C1 segment of cervical spinal cord (tissue), 14 donors: ENCODE data around the gene BCL2L13.
"Not testable (repeated sequence)": the region's sequence is repeated elsewhere in the genome, so short reads cannot be mapped to it uniquely, and the experiment has no call there.

Experiments
- DNase-seq, 14 donors: peaks; one replicate each; lab custom pipeline; 2025; lab: John Stamatoyannopoulos, UW

Gene BCL2L13

DNA sequence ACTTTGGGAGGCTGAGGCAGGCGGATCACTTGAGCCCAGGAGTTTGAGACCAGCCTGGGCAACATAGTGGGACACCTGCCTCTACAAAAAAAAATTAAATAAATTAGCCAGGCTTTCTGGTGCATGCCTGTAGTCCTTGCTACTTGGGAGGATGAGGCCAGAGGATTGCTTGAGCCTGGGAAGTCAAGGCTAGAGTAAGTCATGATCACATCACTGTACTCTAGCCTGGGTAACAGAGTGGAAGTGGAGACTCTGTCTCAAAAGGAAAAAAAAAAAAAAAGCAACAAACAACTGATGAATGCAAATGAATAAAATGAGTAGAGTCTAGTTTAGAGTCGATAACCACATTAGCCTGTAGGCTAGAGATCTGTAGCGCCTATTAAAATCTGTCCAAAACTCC, 3.9 kb upstream of the BCL2L13 start:
- no peak for DNase-seq

- DNase-seq: not testable (repeated sequence)
These were observed 1.7 kb upstream of the BCL2L13 start for GRCh38 chr22:17636850-17637249.

DNA sequence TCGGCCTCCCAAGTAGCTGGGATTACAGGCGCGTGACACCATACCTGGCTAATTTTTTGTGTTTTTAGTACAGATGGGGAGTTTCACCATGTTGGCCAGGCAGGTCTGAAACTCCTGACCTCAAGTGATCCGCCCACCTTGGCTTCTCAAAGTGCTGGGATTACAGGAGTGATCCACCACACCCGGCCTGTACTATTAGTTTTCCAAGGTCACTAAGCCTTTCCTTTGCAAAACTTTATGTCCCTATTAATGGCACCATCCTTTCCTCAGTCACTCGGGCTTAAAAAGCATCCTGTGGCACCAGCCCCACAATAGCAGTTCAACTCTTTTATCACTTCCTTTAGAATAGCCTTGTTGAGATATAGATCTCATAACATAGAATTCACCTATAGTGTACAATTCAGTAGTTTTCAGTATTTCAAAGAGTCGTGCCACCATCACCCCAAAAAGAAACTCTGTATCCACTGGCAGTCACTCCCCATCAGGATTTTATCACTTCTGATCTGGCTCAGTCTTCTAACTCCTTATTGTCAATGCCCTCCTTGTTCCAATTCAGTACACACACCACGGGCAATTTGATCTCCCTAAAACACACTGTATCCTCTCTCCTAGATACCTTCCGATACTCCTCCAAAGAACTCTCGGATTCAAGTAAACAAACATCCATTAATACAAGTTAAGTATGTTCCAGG, 921 bp upstream of the BCL2L13 start:
- no peak for DNase-seq

GRCh38 chr22:17638182-17638431, 450 bp upstream of the BCL2L13 start:
- no peak for DNase-seq

- peak in 1 of 14 donors; percentile 3 for DNase-seq
These were observed 737 bp downstream of the BCL2L13 start for GRCh38 chr22:17639247-17639741.

DNA sequence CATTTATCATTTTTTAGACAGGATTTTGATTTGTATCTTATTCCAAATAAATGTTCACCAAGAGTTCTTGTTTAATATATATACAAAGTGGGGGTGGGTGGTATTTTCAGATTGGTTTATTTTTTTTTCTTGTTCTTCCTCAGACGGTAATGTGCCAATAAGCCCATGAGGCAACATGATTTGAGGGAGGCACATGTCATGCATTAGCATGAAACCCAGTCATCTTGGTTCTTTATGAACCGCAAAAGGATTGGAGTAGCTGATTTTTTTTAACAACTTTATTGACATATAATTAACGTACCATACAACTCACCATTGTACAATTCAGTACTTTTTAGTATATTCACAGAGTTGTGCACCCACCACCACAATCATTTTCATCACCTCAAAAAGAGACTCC, 2.7 kb downstream of the BCL2L13 start:
- DNase-seq: no peak

DNA sequence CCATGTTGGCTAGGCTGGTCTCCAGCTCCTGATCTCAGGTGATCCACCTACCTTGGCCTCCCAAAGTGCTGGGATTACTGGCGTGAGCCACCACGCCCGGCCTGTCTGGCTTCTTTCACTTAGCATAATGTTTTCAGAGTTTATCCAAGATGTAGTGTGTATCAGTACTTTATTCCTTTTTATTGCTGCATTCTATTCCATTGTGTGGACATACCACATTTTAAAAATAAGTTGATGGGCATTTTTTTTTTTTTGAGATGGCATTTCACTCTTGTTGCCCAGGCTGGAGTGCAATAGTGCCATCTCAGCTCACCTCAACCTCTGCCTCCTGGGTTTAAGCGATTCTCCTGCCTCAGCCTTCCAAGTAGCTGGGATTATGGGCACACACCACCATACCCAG, 3.8 kb downstream of the BCL2L13 start:
- not testable (repeated sequence) for DNase-seq

GRCh38 chr22:17647452-17647851, 8.9 kb downstream of the BCL2L13 start:
- DNase-seq: no peak

DNA sequence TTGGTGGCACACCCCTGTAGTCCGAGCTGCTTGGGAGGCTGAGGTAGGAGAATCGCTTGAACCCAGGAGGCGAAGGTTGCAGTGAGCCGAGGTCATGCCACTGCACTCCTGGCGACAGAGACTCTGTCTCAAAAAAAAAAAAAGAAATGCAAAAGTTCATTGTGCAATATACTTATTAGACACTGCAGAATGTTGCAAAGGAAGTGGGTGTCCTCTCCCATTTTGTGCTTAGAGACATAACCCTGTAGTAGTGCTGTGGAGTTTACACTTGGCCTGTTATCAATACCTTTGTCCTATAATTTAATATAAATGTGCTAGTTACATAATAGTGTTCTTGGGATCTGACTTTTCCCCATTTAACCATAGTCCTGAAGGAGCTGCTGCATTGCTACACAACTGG, 9.4 kb downstream of the BCL2L13 start:
- DNase-seq: no peak

- DNase-seq: no peak
These were observed 10.0 kb downstream of the BCL2L13 start for GRCh38 chr22:17648569-17648968.

DNA sequence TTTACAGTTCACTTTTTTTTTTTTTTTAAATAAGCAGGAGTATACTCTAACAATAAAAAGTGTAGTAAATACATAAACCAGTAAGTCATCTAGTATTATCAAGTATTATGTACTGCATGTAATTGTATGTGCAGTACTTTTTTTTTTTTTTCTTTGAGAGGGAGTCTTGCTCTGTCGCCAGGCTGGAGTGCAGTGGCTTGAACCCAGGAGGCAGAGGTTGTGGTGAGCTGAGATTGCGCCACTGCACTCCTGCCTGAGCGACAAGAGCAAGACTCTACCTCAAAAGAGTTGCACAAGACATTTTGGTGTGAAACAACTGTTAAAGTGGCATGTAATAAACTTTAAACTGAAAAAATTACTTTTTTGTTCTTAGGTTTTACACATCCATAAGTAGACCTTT, 16.7 kb downstream of the BCL2L13 start:
- no peak for DNase-seq

DNA sequence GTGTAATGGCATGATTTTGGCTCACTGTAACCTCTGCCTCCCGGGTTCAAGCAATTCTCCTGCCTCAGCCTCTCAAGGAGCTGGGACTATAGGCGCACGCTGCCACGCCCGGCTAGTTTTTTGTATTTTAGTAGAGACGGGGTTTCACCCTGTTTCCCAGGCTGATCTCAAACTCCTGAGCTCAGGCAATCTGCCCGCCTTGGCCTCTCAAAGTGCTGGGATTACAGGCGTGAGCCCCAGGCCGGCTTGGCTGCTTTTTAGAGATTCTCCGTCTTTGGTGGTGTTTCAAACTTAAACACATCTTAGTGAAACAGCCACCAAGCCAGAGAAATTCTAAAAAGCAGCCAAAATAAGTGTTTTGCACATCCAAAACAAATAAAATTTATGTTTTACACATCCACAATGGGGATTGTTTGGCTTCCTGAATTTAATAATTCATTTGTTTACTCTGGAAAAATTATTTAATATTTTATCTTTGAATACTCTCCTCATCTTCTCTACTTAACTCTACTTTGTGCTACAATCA, 18.4 kb downstream of the BCL2L13 start:
- no peak for DNase-seq

GRCh38 chr22:17664414-17665055, 26.0 kb downstream of the BCL2L13 start:
- no peak for DNase-seq

GRCh38 chr22:17665248-17665647, 26.7 kb downstream of the BCL2L13 start:
- DNase-seq: no peak

DNA sequence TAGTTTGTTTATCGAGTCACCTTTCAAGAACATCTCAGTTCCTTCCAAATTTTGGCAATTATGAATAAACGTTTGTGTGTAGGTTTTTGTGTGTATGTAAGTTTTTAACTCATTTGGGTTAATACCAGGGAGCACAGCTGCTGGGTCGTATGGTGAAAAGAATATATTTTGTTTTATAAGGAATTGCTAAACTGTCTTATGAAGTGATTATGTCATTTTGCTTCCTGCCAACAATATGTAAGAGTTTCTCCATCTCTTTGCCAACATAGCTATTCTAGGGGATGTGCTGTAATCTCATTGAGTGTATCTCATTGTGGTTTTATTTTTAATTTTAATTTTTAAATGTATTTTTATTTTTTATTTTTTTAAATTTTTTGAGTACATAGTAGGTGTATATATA, 27.3 kb downstream of the BCL2L13 start:
- no peak for DNase-seq

DNA sequence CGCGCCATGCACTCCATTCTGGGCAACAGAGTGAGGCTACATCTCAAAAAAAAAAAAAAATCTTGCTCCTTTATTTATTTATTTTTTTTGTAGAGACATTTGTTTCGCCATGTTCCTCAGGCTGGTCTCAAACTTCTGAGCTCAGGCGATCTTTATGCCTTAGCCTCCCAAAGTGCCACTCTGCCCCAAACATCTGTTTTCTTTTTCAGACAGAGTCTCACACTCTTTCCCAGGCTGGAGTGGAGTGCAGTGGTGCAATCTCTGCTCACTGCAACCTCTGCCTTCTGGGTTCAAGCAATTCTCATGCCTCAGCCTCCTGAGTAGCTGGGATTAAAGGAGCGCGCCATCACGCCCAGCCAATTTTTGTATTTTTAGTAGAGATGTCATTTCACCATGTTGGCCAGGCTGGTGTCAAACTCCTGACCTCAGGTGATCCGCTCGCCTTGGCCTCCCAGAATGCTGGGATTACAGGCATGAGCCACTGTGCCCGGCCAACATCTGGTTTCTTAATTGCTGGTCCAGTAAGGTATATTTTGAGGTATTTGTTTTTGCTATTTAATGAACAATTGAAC, 33.0 kb downstream of the BCL2L13 start:
- not testable (repeated sequence) for DNase-seq

DNA sequence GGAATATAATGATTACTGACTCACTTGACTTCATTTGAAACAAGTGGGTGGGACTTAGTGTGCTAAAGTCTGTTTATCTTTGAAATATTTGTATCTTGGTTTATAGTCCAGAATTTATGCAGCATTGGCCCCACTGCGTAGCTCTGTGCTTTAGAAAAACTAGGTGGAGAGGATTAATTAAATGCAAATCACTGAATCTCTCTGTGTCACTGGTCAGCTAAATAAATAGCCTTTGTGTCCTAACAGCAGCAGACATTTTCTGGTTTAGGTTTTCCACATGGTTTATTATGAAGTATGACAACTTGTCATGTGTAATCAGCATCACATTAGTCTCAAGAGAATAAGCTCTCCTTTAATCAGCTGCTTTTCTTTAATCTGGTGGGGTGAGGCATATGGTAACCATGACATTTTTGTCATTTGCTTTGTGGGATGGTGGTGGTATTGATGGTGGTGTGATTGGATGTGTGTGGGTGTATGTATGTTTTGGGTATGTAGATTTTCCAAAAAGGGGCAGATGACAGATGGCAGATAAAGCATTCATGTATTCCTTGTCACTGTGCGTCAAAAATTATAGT, 33.9 kb downstream of the BCL2L13 start:
- DNase-seq: peak in 1 of 14 donors; percentile 95

GRCh38 chr22:17674152-17674551, 35.6 kb downstream of the BCL2L13 start:
- DNase-seq: no peak

DNA sequence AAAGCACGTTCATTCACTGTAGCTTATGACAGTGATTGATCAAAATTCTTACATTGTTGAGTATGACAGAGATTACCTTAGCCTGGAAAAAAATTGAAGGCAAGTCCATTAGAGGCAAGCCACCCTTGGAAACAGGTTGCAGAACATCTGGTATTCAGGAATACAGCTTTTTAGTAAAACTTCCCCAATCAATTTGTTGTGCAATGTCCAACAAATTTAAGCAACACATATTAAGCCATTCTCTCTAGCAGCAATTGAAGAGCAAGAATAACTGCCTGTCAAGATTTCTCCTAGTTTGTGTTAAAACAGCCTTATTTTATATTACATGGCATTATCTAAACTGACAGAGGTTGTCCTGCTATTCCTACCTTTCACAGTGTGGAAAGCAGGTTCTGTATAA, 37.0 kb downstream of the BCL2L13 start:
- no peak for DNase-seq

- no peak for DNase-seq
These were observed 40.3 kb downstream of the BCL2L13 start for GRCh38 chr22:17678817-17679385.

- no peak for DNase-seq
These were observed 45.7 kb downstream of the BCL2L13 start for GRCh38 chr22:17684245-17684644.

- no peak for DNase-seq
These were observed 54.3 kb downstream of the BCL2L13 start for GRCh38 chr22:17692841-17693240.
